ENCODE results near the gene XCL2. TPM values are rescaled to one million over a fixed set of nuclear protein-coding genes. Genes with fewer than 3 reads are reported as not detected.
"Not testable (repeated sequence)": the region's sequence is repeated elsewhere in the genome, so short reads cannot be mapped to it uniquely, and the experiment has no call there.

XCL2 gene
- total and polyA plus RNA-seq, 2 of the 8 experiments (the other 6 are each of a cell fraction or from before 2014, with no cell fraction given), result not detected

DNA sequence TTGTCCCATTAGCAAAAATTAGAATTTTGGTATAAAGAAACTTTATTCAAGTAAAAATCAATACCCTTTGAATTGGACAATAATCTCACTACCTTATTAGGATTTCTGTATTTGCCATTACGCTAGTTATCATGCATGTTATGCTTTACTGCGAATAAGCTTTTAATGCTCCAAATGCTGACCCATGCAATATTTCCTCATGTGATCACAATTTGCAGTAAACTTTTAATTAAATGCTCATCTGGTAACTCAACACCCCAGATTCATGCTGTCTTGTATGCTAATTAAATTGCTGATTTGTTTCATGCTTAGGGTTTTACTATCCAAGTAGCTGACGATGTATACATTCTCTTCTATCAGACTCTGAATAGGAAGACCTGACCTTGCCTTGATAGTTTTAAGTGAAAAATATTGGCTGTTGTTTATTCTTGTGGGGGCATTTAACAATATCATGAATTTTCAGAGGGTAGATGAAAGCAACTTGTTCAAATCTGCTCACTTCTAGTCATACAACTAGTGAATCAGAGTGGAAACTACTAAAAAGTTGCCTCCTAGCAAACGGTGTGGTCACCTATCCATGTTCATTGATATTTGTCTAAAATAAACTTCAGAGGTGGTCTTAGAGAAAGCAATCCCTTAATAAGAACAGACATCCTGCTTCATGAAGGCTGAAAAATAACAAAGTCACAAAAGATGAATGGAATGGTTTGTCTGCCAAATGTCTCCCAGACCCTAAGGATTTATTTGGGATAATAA, 38.2 kb upstream of the XCL2 start (continued):
- no peak for TF ChIP-seq CEBPB (IDR thresholded peaks at IDR 0.05; ENCODE audit: low read depth, low read length)
- TF ChIP-seq CTBP2 (IDR thresholded peaks at IDR 0.05; ENCODE audit: borderline replicate concordance, insufficient read depth, insufficient read length, low read length), result no peak
- TF ChIP-seq RAD21 (IDR thresholded peaks at IDR 0.05 in 1 of 2, conservative IDR thresholded peaks at IDR 0.05 in 1 of 2; ENCODE audit: low read depth in 2 of 2, low read length in 2 of 2), result no peak
- TF ChIP-seq CBX5 (IDR thresholded peaks at IDR 0.05; ENCODE audit: low read depth, low read length), result no peak
- no peak for TF ChIP-seq RBBP5 (IDR thresholded peaks at IDR 0.05; ENCODE audit: borderline replicate concordance, low read depth, low read length)
- no peak for TF ChIP-seq JUN (IDR thresholded peaks at IDR 0.05; ENCODE audit: low read depth, low read length)
- TF ChIP-seq KDM1A (IDR thresholded peaks at IDR 0.05; ENCODE audit: borderline replicate concordance, low read length), result no peak

- H3K18ac ChIP-seq (ENCODE audit: extremely low read depth, low read length); H3K27ac ChIP-seq (ENCODE audit: low read depth, low read length); H2BK12ac ChIP-seq (ENCODE audit: low read depth, low read length); H4K8ac ChIP-seq (ENCODE audit: extremely low read depth, insufficient read depth, low read length); POLR2A ChIA-PET (ENCODE audit: partially characterized antibody); H3K36me3 ChIP-seq (ENCODE audit: control insufficient read depth in 2 of 4, insufficient read depth in 4 of 4, low read length in 3 of 4); H2BK15ac ChIP-seq (ENCODE audit: low read length); H4K20me1 ChIP-seq (replicated peaks in 1 of 2; ENCODE audit: control insufficient read depth in 1 of 2, insufficient read depth in 2 of 2, low read length in 2 of 2); FAIRE-seq; H4K91ac ChIP-seq (replicated peaks; ENCODE audit: insufficient read length, low read length); CTCF ChIA-PET (ENCODE audit: partially characterized antibody); H4K5ac ChIP-seq (ENCODE audit: insufficient read length, low read depth, low read length); H3K23ac ChIP-seq (ENCODE audit: insufficient read length); H2AFZ ChIP-seq (ENCODE audit: low read length); H3K9ac ChIP-seq (replicated peaks in 1 of 4; ENCODE audit: extremely low read depth in 1 of 4, low read depth in 3 of 4, low read length in 3 of 4); H3K79me1 ChIP-seq (ENCODE audit: low read depth, low read length); H3K27me3 ChIP-seq (replicated peaks in 1 of 4; ENCODE audit: control insufficient read depth in 3 of 4, extremely low read depth in 1 of 4, insufficient read depth in 3 of 4, low read length in 3 of 4); H3K23me2 ChIP-seq (ENCODE audit: low read depth, low read length); H3K9me3 ChIP-seq (ENCODE audit: insufficient read depth in 2 of 2, low read depth in 1 of 2, low read length in 1 of 2); DNase-seq (ENCODE audit: low read depth in 1 of 2, low spot score in 2 of 2); H2AK5ac ChIP-seq (ENCODE audit: low read depth, low read length); H3K79me2 ChIP-seq (ENCODE audit: control insufficient read depth in 1 of 2, insufficient read depth in 2 of 2, low read length in 2 of 2); H3K56ac ChIP-seq (replicated peaks; ENCODE audit: insufficient read length, low read depth, low read length); H3K4me2 ChIP-seq (ENCODE audit: insufficient read depth in 1 of 2, low read depth in 2 of 2, low read length in 2 of 2); H2BK20ac ChIP-seq (ENCODE audit: low read length); H3K4ac ChIP-seq (replicated peaks; ENCODE audit: insufficient read length, low read depth, low read length); H3K4me3 ChIP-seq (ENCODE audit: extremely low read depth in 1 of 4, insufficient read depth in 2 of 4, low read depth in 3 of 4, low read length in 4 of 4); H3K14ac ChIP-seq (ENCODE audit: insufficient read length); H3K4me1 ChIP-seq (replicated peaks in 1 of 4; ENCODE audit: control insufficient read depth in 3 of 4, insufficient read depth in 4 of 4, low read length in 3 of 4); H2BK120ac ChIP-seq (replicated peaks; ENCODE audit: low read depth, low read length); H2BK5ac ChIP-seq (ENCODE audit: low read depth, low read length): not testable (repeated sequence)
- 90% methylated on average over 7 of the region's 7 CpGs; no CpG with 5 or more reads in 1 of the 2 experiments for WGBS, 2 experiments (ENCODE audit: extremely low coverage in 1 of 2, insufficient coverage in 1 of 2, insufficient read length in 1 of 2, insufficient replicate concordance in 2 of 2, low coverage in 1 of 2, low lambda C conversion rate in 2 of 2, missing lambda C conversion rate in 1 of 2)
Observed at GRCh38 chr1:168580991-168581390, 37.2 kb upstream of the XCL2 start.
